Peyer's patch (tissue), 4 donors: Measurements from ENCODE around the gene DCP1B.

Experiments used
- POLR2A ChIP-seq, 2 donors: fragments of 450-650 bp; IDR thresholded peaks; one replicate each; pipeline ENCODE4 v1.5.1; 2017; ENCODE audit warnings: antibody characterized with exemption in 2 of 2, mild to moderate bottlenecking in 2 of 2, moderate library complexity in 2 of 2
- TF ChIP-seq, protein P1 (sequence below), 6 experiments: fragments of 450-650 bp in 4 of 6; fragments of 200-600 bp in 2 of 6; sonication (generic) in 1 of 6; IDR thresholded peaks; one replicate each; pipeline ENCODE4 v1.5.1; 2017 to 2019; ENCODE audit warnings: antibody characterized with exemption in 6 of 6, mild to moderate bottlenecking in 3 of 6, moderate library complexity in 1 of 6

DNA sequence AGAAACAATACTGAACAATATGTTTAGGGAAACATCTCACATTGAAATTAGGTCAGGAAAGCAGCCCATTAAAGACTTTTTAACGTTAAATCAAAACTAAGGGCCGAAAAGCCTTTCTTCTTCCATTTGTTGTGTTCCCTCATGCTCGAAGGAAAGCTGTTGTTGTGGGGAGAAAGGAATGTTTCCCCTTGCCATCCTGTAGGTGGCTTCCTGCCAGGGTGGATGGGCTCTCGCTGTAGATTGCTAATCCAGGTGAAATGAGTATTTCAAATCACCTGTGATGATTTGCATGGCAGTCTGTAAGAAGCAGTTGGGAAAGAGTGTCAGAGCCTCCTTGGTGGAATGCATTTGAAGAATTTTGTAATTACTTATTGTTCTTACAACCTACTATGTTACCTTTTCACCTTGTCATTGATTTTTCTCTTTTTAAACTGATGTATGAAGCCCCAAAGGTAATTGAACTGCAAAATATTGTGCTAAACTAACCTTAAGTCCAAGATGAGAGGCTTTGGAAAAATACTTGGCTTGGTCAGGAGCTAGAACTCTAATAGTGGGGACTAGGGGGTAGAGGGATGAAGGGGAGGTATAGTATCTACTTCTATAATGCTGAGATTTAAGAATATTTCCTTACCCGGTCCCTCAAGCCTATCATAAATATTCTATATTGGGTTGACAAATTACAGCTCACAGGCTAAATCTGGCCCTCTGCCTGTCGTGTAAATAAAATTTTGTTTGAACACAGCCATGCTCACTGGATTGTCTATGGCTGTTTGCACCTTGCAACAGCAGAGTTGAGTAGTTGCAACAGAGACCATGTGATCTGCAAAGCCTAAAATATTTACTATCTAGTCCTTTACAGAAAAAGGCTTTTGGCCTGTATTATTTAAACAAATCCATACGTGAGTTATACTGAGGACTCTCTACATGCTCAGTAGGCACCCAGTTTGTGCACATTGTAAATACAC is 7.7 kb upstream of the DCP1B start:
- no peak for TF ChIP-seq POLR2A (IDR thresholded peaks at IDR 0.05)
- TF ChIP-seq, protein P1, sequence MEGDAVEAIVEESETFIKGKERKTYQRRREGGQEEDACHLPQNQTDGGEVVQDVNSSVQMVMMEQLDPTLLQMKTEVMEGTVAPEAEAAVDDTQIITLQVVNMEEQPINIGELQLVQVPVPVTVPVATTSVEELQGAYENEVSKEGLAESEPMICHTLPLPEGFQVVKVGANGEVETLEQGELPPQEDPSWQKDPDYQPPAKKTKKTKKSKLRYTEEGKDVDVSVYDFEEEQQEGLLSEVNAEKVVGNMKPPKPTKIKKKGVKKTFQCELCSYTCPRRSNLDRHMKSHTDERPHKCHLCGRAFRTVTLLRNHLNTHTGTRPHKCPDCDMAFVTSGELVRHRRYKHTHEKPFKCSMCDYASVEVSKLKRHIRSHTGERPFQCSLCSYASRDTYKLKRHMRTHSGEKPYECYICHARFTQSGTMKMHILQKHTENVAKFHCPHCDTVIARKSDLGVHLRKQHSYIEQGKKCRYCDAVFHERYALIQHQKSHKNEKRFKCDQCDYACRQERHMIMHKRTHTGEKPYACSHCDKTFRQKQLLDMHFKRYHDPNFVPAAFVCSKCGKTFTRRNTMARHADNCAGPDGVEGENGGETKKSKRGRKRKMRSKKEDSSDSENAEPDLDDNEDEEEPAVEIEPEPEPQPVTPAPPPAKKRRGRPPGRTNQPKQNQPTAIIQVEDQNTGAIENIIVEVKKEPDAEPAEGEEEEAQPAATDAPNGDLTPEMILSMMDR (IDR thresholded peaks at IDR 0.05): no peak
